ENCODE measurements around the gene BRD3.
"Not testable (repeated sequence)": the region's sequence is repeated elsewhere in the genome, so short reads cannot be mapped to it uniquely, and the experiment has no call there.

The BRD3 gene

DNA sequence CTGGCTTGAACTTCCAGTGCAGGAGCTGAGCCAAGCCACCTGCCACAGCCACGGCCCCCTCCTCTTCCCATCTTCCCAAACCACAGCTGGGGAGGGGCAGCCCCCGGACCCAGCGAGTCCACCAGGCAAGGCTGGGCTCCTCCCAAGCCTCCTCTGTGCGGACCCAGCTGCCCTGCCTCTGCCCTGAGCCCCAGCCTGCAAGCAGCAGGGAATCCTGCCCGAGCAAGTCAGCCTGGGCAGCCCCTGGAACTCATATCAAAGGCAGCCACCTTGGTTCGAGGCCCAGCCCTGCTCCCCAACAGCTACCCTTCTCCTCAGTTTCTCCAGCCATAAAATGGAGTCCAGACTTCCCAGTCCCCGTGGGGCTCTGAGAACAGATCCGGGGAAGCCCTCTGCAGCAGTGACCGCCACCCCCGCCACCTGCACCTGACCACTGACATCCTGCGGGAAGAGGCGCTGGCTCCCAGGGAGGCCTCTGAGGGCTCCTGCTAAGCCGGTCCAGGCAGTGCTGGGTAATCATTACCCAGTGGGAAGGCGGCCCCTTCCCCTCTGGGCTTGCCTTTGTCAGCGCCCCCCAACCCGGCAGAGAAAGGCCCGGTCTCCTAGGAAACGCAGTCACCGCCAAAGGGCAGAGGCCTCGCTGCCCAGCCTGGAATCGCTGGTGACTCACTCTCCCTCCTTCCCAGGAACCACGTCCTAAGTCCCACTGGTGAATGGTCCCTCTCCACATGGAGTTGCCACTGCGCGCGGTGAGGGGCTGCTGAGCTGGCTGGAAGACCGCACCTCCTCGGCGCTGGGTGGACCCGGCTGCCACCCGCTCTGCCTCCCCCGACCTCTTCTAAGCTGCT is 77.2 kb downstream of the BRD3 start:
- no peak for DNase-seq

DNA sequence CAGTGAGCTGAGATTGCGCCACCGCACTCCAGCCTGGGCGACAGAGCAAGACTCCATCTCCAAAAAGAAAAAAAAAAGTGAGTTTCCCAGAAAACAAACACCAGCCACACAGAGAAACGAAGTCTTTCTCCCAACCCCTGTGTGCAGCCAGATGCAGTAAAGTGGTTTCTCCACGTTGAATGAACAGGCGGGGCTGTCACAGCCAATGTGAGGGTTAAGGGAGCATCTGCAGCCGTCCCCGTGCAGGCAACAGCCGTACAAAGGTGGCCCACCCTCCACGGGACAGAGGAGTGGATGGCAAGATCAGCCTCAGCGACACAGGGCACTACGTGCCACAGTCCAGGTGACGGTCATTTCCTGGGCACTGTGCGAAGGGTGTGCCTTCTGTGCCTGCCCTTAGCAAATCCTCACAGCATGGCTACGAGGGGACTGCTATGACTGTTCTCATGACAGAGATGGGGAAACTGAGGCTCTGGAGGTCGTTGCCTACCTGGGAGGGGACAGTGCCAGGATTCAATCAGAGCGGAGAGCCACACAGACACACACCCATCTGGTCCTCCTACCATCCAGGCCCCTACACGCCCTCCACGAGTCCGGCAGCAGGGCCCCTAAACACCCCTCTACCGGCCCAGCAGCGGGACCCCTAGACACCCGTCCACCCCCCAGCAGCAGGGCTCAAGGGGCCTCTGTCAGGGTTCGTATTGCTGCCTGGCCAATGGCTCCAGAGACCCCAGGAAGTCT is 78.0 kb downstream of the BRD3 start:
- no peak for DNase-seq

DNA sequence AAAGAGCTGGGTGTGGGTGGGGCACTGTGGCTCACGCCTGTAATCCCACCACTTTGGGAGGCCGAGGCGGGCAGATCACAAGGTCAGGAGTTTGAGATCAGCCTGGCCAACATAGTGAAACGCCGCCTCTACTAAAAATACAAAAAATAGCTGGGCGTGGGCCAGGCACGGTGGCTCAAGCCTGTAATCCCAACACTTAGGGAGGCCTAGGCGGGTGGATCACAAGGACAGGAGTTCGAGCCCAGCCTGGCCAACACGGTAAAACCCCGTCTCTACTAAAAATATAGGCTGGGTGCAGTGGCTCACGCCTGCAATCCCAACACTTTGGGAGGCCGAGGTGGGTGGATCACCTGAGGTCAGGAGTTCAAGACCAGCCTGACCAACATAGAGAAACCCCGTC is 79.1 kb downstream of the BRD3 start:
- DNase-seq = not testable (repeated sequence)

DNA sequence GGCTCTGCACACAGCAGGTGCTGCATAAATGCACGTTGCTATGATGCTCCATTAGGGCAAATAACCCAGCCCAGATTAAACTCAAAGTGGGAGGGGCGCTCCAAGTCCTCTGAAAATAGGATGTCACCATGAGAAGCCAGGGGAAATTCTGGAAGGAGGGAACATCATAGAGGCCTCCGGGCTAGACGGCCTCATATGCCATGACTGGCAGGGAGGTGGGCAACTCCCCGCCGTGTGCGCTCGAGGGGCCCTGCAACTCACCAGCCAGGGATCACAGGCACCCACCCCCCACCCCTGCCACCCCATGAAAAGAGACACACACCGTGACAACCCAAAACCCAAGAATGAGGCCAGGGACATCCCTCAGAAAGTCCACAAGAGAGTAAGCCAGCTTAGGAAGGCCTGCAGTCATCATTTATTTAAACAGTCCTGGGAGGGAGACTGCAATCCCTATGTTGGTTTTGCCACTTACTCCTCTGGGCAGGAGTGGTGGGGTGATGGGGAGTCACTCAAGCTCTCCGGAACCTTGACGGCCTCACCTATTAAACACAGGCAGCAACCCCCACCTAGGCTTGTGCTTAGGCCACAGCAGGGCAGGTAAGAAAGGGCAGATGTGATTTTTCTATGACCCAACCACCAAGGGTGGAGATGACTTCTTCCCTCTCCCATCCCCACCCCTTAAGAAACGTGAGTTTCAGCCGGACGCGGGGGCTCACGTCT is 79.7 kb downstream of the BRD3 start:
- no peak for DNase-seq

DNA sequence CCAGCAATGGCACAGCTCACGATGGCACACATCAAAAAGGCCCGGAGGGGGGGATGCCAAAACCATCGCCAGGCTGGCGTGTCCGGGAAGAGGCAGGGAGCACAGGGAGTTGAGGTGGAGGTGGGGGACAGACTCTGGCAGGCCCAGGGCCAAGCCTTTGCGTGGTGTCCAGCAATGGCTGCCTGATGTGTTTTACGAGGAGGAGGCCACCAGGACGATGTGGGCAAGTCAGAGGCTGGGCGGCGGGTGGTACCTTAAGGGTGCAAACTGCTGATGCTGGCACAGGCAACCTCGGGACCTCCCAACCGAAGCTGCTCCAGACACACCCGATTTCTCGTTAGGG is 80.4 kb downstream of the BRD3 start:
- no peak for DNase-seq

DNA sequence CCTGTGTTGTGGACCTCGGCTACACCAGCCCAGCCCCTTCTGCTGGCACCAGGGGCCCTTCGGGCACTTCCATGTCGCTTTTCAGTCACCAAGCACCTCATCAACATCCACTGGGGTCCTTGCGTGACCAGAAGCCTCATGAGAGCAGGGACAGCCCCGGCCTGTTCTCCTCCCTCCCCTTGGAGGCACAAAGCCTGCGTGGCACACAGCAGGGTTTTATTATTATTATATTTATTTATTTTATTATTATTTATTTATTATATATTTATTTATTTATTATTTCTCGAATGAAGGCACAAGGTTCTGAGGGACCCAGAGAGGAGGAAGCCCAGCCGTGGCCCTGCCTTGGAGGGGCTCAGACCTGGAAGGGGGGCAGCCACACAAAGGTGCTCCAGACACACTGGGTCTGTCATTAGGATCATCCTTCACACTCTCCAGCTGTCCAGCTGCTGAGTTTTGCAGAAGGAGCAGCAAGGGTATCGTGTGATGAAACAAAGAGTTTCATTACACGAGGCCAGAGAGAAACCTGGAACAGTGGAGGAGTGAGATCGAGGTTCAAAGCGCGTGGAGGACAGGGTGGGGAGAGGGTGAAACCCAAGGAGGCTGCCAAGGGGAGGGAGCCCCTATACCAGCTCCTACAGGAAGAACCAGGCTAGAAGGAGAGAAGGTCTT is 80.9 kb downstream of the BRD3 start:
- no peak for DNase-seq

DNA sequence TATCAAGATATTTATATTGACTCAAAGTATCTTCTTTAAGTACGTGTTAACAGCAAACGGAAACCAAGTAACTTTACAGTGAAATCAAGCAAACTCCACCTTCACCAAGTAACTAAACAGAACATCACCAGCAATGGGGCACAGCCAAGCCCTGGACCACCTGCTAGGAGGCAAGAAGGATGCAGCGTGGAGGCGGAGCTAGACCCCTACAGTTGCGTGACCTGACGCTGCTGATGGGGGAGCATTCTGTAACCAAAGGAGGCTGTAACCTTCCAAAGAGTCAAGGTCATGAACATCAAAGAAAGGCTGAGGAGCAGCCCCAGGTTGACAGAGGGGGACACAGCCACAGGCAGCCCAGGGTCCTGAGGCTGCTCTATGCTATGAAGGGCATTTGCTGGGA is 81.8 kb downstream of the BRD3 start:
- DNase-seq = no peak

DNA sequence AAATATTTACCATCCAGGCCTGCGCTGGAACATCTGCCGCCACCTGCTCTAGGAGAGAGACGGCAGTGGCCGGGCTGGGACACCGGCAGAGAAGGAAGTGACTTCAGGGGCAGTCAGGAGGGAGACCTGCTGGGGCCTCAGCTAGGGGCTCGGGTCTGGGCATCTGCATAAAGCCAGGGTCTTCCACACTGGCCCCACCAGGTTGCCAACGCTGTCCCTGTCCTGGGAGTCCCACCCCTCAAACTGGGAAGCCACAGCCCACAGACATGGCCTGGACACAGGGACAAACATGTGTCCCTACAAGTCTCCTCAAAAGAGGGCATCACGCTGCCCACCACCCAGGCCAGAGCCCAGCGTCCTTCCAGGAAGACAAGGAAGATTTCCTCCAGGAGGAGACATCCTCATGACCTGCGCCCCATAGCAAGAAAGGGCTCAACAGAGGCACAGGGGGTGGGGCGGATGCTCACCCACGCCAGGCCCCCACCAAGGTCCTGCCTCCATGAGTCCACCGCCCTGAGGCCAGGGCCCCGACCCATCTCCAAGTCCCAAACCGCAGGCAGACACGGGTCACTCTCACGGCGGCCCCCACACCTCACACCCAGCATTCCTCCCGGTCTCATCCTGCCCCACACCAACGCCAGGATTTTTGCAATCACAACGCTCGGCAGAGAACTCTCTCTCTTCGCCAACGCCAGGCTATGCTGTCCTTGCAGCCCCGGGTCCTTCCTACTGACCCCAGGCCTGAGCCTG is 84.7 kb downstream of the BRD3 start:
- no peak for DNase-seq

DNA sequence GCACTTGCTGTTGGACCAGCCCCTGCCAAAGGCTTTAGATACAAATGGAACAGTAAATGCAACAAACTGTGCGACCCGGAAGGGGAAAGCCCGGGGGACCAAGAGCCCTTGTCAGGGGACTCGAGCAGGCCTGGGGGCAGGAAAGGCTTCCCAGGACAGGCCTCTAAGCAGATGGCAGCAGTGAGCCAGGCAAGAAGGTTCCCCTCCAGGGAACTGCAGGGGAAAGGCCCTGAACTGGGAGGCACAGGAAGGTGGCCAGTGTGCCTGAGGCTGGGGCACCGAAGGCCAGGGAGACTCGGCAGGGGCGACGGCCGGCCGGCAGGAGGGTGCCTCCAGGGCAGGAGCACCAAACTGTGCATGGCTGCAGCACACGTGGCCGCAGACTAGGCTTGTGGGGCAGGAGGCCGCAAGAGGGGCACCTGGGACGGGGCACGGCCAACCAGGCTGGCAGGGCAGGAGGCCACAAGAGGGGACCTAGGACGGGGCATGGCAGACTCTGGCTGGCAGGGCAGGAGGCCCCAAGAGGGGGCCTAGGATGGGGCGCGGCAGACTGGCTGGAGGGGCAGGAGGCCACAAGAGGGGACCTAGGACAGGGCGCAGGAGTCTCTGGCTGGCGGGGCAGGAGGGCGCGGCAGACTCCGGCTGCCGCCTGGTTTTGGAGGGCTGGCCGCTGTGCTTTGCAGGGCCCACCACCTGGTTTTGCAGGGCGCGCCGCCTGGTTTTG is 85.7 kb downstream of the BRD3 start:
- DNase-seq = no peak

DNA sequence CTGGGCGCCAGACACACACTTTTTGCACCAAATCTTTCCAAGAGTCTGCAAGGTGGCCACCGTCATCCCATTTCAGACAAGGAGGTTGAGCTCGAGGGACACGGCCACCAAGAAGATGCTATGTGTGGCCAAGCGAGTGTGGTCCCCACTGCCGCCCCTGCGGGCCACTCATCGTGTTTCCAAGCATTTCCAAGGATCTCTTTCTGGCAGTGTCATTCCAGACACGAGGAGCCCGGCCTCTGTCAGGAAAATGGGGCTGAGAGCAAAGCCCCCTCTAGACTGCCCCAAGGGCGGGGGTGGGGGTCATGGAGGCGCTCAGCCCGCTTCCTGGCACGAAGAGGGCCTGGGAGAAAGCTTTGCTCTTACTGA is 86.3 kb downstream of the BRD3 start:
- DNase-seq = no peak

DNA sequence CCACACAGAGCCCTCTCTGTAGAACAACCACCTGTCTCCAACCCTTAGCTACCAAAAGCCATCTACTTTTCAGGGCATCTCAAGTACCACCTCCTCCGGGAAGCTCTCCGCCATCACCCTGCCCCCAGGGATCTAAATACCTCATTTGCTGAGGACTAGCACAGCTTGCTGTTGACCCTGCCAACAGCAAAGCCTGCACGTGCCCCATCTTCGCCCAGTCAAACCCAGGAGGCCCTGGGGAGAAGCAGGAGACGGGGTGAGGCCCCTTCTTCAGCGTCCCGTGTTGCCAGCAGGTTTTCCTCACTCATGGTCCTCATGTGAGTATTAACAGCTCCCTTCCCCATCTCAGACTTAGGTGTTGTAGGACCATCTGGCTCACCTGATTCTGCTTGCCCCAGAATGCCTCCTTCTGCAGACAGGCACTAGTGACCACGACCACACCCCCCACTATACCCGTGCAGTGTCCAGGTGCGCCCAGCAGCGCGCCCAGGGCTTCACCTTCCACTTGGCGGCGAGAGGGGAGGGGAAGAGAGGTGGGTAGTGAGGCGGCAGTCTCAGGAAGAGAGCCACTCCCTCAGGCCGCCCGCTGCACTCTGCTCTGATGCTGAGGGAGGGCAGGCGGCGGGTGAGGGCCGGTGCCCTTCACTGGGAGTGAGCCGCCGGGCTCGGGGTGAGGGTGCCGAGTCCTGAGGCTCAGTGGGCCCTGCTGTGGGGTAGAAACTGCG is 86.8 kb downstream of the BRD3 start:
- no peak for DNase-seq

Measured in cortex of kidney (tissue), 1 donor.